Bronchial epithelial cell (primary cell): ENCODE results near the gene EPHB1. TPM values are rescaled to one million over a fixed set of nuclear protein-coding genes. Genes with fewer than 3 reads are reported as not detected.
"Not testable (repeated sequence)": the region's sequence is repeated elsewhere in the genome, so short reads cannot be mapped to it uniquely, and the experiment has no call there.

Source experiments
- DNase-seq: peaks from one replicate; pipeline ENCODE4 v3.0.0-alpha.2; 2010; ENCODE audit warnings: low read depth
- FAIRE-seq: peaks from 2 replicates; lab custom pipeline; 2011; peaks lifted over from hg19 to GRCh38; lab: Jason Lieb, UNC
- H3K27me3 ChIP-seq: 2 replicates; pipeline ENCODE4 v1.5.1; 2011; ENCODE audit warnings: low read length; ENCODE audit not compliant: control insufficient read depth, insufficient read depth
- H3K36me3 ChIP-seq: 2 replicates; pipeline ENCODE4 v1.5.1; 2011; ENCODE audit warnings: low read length; ENCODE audit not compliant: control insufficient read depth, insufficient read depth
- H3K4me3 ChIP-seq: 2 replicates; pipeline ENCODE4 v1.5.1; 2011; ENCODE audit warnings: mild to moderate bottlenecking, low read depth, low read length, control low read depth
- total RNA-seq: library from RNA; depleted of rRNA; stranded (reverse); fragments of >200 nt; gene quantifications from 2 replicates; pipeline ENCODE4 v1.2.1, GENCODE V29; 2014
- TF ChIP-seq, protein P1 (sequence below): IDR thresholded peaks from 2 replicates; pipeline ENCODE4 v1.5.1; 2011; ENCODE audit warnings: mild to moderate bottlenecking, moderate library complexity, low read length, control low read depth, inconsistent platforms; ENCODE audit not compliant: insufficient read depth, severe bottlenecking

EPHB1 gene
- total RNA-seq, 1 donor from 2014 or later: under 0.01 TPM

DNA sequence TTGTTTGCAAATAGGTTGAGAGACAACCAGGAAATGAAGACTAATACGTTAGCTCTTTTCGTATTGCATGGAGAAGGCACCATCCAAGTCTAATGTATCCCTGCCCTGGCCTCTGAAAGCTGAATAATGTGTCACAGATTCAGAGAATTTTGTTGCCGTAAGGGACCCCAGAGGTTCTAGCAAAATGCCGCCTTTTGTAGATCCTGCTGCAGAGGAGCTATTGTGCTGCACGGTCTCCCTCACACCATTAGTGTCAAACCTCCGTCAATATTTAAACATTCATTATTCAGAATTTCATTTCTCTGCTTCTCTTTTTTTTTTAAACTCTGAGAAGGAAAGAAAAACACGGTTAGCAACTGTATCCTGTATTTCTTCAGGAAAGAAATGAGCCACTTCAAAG, 238.7 kb downstream of the EPHB1 start:
- DNase-seq (no peak), FAIRE-seq (no peak)
- Histone ChIP-seq H3K4me3 (no peak overlapping the region), H3K27me3 (no peaks in the 10 kb centered on the region), H3K36me3 (no peaks in the 10 kb centered on the region)
- TF ChIP-seq, protein P1, sequence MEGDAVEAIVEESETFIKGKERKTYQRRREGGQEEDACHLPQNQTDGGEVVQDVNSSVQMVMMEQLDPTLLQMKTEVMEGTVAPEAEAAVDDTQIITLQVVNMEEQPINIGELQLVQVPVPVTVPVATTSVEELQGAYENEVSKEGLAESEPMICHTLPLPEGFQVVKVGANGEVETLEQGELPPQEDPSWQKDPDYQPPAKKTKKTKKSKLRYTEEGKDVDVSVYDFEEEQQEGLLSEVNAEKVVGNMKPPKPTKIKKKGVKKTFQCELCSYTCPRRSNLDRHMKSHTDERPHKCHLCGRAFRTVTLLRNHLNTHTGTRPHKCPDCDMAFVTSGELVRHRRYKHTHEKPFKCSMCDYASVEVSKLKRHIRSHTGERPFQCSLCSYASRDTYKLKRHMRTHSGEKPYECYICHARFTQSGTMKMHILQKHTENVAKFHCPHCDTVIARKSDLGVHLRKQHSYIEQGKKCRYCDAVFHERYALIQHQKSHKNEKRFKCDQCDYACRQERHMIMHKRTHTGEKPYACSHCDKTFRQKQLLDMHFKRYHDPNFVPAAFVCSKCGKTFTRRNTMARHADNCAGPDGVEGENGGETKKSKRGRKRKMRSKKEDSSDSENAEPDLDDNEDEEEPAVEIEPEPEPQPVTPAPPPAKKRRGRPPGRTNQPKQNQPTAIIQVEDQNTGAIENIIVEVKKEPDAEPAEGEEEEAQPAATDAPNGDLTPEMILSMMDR: no peak

DNA sequence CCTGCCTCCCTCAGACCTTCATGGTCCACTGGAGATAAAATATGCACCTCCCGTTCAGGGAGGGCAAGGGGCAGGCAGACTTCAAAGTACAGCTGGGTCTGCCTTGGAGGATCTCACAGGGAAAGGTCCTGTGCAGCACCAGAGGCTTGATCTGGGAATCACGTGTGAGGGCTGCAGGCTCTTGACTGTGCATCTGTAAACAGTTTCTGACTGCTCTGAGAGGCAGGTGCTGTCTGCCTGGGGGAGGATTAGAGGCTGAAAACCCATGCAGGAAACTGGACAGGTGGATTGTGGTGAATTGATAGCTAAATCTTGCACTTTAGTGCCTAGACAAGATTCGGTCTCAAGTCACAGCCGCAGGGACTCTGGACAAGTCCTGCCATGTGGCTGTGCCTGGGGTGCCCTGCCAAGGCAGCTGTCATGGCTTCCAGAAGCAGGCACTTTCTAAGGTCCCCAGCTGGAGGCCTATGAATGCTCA, 239.3 kb downstream of the EPHB1 start:
- FAIRE-seq: no peak
- Histone ChIP-seq H3K27me3 (no peaks in the 10 kb centered on the region), H3K36me3 (no peaks in the 10 kb centered on the region), H3K4me3 (no peak overlapping the region)
- TF ChIP-seq, protein P1: no peak
- no peak for DNase-seq

DNA sequence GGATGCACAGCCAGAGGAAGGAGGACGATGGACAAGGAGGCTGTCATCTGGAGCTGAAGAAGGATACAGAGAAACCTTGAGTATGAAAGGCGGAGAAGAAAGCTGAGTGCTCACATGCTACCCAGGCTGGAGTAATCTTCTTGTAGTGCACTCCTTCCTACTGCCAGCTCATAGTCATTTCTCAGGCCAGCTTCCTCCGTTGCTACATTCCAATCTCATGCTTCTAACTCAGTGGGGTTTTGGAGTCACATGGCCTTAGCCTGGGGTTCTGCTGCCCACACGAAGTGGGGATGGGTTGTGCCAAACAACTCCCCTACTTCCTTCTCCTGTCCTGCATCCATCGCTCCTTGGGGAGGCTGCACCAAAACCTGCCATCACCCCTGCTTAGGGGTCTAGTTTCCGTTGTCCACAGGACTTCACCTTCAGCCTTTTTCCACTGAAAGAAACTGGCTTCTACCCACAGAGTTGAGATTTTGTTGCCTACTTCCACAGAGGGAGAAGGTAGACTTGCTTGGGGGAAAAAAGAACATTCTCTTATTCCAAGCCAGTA, 239.9 kb downstream of the EPHB1 start:
- TF ChIP-seq, protein P1: no peak
- Histone ChIP-seq H3K36me3 (no peaks in the 10 kb centered on the region), H3K27me3 (no peaks in the 10 kb centered on the region), H3K4me3 (no peak overlapping the region)
- no peak for DNase-seq
- no peak for FAIRE-seq

DNA sequence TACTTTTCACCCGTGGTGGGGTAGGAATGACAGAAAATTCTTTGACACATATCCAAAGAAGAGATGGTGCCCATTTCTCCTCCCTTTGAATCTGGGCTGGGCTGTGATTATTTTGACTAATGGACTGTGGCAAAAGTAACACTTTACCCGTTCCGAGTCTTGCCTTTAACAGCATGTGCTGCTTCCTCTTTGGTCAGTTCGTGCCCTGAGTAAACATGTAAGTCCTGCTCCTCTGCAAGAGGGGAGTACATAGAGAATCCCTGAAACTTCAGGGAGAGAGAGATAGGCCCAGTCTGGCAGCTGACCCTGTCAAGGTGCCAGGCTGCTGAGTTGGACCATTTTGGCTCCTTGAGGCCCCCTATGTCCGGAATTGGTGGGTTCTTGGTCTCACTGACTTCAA, 243.1 kb downstream of the EPHB1 start:
- TF ChIP-seq, protein P1: no peak
- no peak for FAIRE-seq
- no peaks in the 10 kb centered on the region for H3K36me3 ChIP-seq
- DNase-seq: no peak
- no peak overlapping the region for H3K4me3 ChIP-seq
- H3K27me3 ChIP-seq: no peaks in the 10 kb centered on the region

DNA sequence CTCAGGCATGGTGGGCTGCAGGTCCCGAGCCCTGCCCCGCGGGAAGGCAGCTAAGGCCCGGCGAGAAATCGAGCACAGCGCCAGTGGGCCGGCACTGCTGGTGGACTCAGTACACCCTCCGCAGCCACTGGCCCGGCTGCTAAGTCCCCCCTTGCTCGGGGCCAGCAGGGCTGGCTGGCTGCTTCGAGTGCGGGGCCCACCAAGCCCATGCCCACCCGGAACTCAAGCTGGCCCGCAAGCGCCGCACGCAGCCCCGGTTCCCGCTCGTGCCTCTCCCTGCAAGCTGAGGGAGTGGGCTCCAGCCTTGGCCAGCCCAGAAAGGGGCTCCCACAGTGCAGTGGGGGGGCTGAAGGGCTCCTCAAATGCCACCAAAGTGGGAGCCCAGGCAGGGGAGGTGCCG, 244.5 kb downstream of the EPHB1 start:
- FAIRE-seq, DNase-seq, H3K4me3 ChIP-seq, H3K27me3 ChIP-seq, H3K36me3 ChIP-seq: not testable (repeated sequence)

DNA sequence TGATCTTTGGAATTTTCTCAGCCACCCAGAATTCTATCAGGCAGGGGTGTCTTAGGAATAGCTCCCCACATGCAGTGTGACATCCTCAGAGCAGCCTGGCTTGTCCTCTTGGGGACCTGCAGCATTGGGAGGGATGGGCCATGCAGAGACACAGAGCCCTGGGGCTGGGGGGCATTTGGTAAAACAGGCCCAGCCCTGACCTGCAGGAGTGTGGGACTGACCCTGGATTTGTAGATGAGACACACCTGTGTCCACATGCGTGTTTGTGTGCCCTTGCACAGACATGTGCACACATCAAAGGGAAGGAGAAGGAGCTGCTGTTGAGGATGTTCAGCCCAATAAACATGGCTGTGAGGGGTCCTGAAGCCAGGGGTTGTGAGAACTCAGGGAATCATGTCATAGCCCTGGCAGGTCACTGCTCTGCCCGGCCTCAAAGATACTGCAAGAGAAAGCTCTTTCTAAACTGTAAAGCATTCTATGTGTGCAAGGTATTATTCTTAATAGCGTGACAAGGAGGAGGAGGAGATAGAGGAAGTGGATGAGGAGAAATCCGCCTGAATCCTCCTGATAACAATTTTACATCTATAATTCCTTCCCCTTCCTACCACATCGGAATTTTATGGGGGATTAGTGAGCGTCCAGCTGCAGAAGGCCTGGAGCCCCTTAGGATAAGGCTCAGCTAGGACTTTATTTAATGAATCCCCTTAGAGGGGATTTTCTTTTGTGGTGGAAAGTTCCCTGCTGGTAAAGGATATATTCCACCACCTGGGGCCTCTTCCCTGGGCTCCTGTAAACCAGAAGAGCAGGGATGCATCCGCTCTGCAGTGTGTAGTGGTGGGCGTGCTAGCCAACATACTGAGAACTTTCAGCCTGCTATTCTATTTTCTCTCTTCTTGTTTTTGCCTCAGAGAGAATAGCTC, 245.5 kb downstream of the EPHB1 start:
- FAIRE-seq (no peak), DNase-seq (no peak)
- Histone ChIP-seq H3K36me3 (no peaks in the 10 kb centered on the region), H3K27me3 (no peaks in the 10 kb centered on the region), H3K4me3 (no peak overlapping the region)
- TF ChIP-seq, protein P1: no peak
